ENCODE data around the gene KDM7A. TPM values are rescaled to one million over a fixed set of nuclear protein-coding genes. Genes with fewer than 3 reads are reported as not detected.

The KDM7A gene
- polyA plus RNA-seq, 1 experiment: 2.9 TPM

DNA sequence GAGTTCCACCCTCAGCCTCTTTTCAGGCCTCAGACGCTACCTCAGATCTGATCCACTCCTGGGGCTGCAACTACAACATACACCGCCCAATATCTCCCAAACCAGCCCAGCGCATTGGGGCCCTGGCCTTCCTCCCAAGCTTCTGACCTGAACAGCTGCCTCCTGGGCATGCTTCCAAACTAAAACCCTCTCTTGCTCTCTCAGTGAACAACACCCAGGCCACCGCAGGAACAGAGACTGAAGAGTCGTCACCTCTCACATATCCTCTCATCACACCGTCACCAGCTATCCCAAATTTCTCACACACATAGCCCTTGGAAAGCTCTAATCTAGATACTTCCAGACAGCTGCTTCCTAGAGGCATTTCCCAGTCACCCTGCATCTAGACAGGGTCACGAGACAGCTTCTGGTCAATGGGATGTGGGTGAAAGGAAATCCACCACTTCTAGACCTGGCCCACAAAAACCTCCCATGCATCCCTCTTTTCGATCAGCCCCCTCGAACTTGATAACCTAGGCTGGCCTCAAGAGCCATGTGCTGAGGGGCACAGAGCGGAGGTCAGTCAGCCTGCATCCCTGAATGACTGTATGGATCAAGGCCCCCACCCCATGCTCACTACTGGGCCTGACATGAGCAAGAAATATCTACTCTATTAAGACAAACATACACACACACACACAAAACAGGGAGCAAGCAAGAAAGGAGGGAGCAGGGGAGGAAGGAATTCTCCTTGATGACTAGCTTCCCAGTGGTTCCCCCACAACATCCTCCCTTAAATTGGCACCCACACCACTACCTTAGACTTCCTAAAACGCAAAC, 115.8 kb downstream of the KDM7A start:
- Histone ChIP-seq H3K4me3 (ENCODE audit: low read depth, low read length) (no peak overlapping the region), H3K27me3 (ENCODE audit: control insufficient read depth, insufficient read depth, low read length) (no peaks in the 10 kb centered on the region), H3K36me3 (ENCODE audit: control insufficient read depth, insufficient read depth, low read length) (no peaks in the 10 kb centered on the region)
- DNase-seq (ENCODE audit: low read depth): no peak
- ChIA-PET POLR2A (interaction anchor here (0.6 kb wide), 1 partner anchor 315 kb away, joined by 4 read pairs; no protein-coding TSS in a partner anchor), CTCF (interaction anchor here (0.6 kb wide), 2 partner anchors 49 to 1001 kb away, joined by 3 read pairs; no protein-coding TSS in a partner anchor)
- TF ChIP-seq, protein P1, sequence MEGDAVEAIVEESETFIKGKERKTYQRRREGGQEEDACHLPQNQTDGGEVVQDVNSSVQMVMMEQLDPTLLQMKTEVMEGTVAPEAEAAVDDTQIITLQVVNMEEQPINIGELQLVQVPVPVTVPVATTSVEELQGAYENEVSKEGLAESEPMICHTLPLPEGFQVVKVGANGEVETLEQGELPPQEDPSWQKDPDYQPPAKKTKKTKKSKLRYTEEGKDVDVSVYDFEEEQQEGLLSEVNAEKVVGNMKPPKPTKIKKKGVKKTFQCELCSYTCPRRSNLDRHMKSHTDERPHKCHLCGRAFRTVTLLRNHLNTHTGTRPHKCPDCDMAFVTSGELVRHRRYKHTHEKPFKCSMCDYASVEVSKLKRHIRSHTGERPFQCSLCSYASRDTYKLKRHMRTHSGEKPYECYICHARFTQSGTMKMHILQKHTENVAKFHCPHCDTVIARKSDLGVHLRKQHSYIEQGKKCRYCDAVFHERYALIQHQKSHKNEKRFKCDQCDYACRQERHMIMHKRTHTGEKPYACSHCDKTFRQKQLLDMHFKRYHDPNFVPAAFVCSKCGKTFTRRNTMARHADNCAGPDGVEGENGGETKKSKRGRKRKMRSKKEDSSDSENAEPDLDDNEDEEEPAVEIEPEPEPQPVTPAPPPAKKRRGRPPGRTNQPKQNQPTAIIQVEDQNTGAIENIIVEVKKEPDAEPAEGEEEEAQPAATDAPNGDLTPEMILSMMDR (IDR thresholded peaks at IDR 0.05; ENCODE audit: insufficient read depth, low read depth, low read length): no peak

DNA sequence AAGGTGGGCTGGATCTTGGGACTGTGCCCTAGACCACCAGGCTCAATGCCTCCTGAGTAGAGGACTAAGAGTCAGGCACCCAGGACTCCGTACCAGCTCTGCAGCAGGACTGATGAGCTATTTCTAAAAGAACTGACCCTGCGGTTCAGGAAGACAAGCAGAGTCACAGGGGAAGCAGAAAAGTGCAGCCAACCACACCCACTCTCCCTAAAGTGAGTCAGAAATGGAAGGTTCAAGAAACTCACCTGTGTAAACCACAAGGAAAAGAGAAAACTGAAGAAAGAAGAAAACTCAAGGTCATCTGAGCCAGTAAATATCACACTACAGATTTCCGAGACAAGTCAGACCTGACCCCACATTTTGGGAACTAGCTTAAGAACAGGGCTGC, 116.5 kb downstream of the KDM7A start:
- Histone ChIP-seq H3K36me3 (ENCODE audit: control insufficient read depth, insufficient read depth, low read length) (no peaks in the 10 kb centered on the region), H3K27me3 (ENCODE audit: control insufficient read depth, insufficient read depth, low read length) (no peaks in the 10 kb centered on the region), H3K4me3 (ENCODE audit: low read depth, low read length) (no peak overlapping the region)
- ChIA-PET POLR2A (interaction anchor here (0.6 kb wide), 2 partner anchors 24 to 316 kb away, joined by 3 to 4 read pairs; no protein-coding TSS in a partner anchor), CTCF (no interaction called here)
- TF ChIP-seq, protein P1 (IDR thresholded peaks at IDR 0.05; ENCODE audit: insufficient read depth, low read depth, low read length): no peak
- DNase-seq (ENCODE audit: low read depth): no peak

DNA sequence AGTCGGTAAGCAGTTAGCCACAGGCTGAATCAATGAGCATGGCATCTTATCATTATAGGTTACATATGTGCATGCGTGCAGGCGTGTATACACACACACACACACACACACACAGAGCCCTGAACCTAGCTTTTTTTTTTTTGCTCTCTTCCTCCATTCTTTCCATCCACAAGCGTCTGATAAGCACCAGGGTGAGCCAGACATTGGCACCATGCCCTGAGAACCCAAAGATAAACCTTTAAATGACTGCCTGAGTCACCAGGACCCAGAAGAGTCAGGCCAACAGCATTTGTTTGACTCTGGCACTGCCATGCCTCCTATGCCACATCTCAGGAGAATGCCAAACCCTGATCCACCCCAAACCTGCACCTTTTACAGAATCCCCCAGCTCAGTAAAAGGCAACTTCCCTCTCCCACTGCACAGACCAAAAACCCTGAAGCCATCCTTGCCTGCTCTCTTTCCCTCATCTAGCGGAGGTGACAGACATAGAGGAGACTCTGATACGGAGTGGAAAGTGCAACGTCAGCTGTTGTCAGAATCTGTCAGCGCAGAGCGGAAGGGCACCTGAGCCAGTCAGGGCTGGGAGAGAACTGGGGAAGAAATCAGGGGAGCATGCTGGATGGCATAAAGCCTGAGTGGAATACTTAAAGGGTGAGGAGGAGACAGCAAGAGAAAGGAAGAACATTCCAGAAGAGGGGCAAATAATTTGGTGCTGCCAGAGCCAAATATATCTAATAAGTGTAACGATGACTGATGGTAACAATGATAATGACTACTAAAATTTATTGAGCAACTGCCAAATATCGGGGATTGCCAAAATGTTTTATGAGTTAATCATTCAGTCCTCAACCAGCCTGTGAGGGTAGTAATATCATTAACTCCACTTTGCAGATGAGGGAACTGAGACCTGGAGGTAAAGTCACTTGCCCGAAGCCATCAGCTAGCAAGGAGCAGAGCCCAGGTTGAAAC, 117.2 kb downstream of the KDM7A start:
- POLR2A ChIA-PET: interaction anchor here (0.5 to 0.6 kb wide), 4 partner anchors 24 to 1187 kb away, joined by 3 to 25 read pairs (median 4); no protein-coding TSS in a partner anchor
- Histone ChIP-seq H3K4me3 (ENCODE audit: low read depth, low read length) (no peak overlapping the region), H3K27me3 (ENCODE audit: control insufficient read depth, insufficient read depth, low read length) (no peaks in the 10 kb centered on the region), H3K36me3 (ENCODE audit: control insufficient read depth, insufficient read depth, low read length) (no peaks in the 10 kb centered on the region)
- TF ChIP-seq, protein P1 (IDR thresholded peaks at IDR 0.05; ENCODE audit: insufficient read depth, low read depth, low read length): no peak
- no peak for DNase-seq (ENCODE audit: low read depth)
- CTCF ChIA-PET: no interaction called here

DNA sequence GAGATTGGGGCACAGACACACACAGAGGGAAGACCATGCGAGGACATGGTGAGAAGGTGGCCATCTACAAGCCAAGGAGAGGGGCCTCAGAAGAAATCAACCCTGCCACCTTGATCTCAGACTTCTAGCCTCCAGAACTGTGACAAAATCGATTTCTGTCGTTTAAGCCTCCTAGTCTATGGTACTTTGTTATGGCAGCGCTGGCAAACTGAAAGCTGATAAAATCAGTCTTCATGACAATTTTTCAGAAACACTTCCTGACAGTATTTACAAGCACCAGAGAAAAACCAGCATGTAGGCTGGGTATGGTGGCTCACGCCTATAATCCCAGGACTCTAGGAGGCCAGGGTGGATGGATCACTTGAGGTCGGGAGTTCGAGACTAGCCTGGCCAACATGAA, 118.3 kb downstream of the KDM7A start:
- H3K27me3 ChIP-seq (ENCODE audit: control insufficient read depth, insufficient read depth, low read length): no peaks in the 10 kb centered on the region
- no peak overlapping the region for H3K4me3 ChIP-seq (ENCODE audit: low read depth, low read length)
- ChIA-PET POLR2A (interaction anchor here (0.5 to 0.6 kb wide), 2 partner anchors 54 to 1186 kb away, joined by 3 to 25 read pairs; no protein-coding TSS in a partner anchor), CTCF (no interaction called here)
- TF ChIP-seq, protein P1 (IDR thresholded peaks at IDR 0.05; ENCODE audit: insufficient read depth, low read depth, low read length): no peak
- DNase-seq (ENCODE audit: low read depth): no peak
- no peaks in the 10 kb centered on the region for H3K36me3 ChIP-seq (ENCODE audit: control insufficient read depth, insufficient read depth, low read length)
